K562 (cell line): ENCODE measurements around the gene ZNF829. TPM values are rescaled to one million over a fixed set of nuclear protein-coding genes. Genes with fewer than 3 reads are reported as not detected.

Experiments
- BACH1 ChIP-seq: fragments of 200-800 bp; sonication (Bioruptor generic); IDR thresholded peaks from 2 replicates; pipeline ENCODE4 v1.6.1; 2016; ENCODE audit warnings: missing genetic modification characterization, missing compliant biosample characterization
- BDP1 ChIP-seq: IDR thresholded peaks from 3 replicates; pipeline ENCODE4 v1.6.1; 2011; ENCODE audit not compliant: insufficient read length, insufficient read depth
- BRF1 ChIP-seq: IDR thresholded peaks from 3 replicates; pipeline ENCODE4 v1.6.1; 2011; ENCODE audit warnings: borderline replicate concordance, mild to moderate bottlenecking; ENCODE audit not compliant: insufficient read length; ENCODE audit errors: extremely low read depth
- ELF2 ChIP-seq: fragments of 250-450 bp; sonication (Bioruptor Pico); IDR thresholded peaks from 2 replicates; pipeline ENCODE4 v1.5.0; 2021; ENCODE audit warnings: mild to moderate bottlenecking
- ELF4 ChIP-seq: fragments of 450-650 bp; formaldehyde crosslinking; IDR thresholded peaks from 2 replicates; pipeline ENCODE4 v1.4.0; 2022; ENCODE audit warnings: missing genetic modification characterization
- NFE2L1 ChIP-seq: fragments of 450-650 bp; IDR thresholded peaks from 2 replicates; pipeline ENCODE4 v1.6.1; 2016; ENCODE audit warnings: missing genetic modification characterization, low read depth, mild to moderate bottlenecking, missing compliant biosample characterization, moderate library complexity, borderline replicate concordance
- ZBTB8A ChIP-seq: fragments of 450-650 bp; IDR thresholded peaks from 2 replicates; pipeline ENCODE4 v1.6.1; 2018; ENCODE audit warnings: mild to moderate bottlenecking, moderate library complexity; ENCODE audit not compliant: partially characterized antibody
- ZNF143 ChIP-seq: sonication (generic); formaldehyde crosslinking; IDR thresholded peaks from 2 replicates; pipeline ENCODE4 v1.9.0; 2022; ENCODE audit warnings: mild to moderate bottlenecking, missing genetic modification reagents
- ZNF174 ChIP-seq: fragments of 250-450 bp; sonication (Bioruptor Pico); IDR thresholded peaks from 2 replicates; pipeline ENCODE4 v1.4.0; 2020; ENCODE audit warnings: mild to moderate bottlenecking
- ZNF324 ChIP-seq: fragments of 250-450 bp; sonication (Bioruptor Pico); IDR thresholded peaks from 2 replicates; pipeline ENCODE4 v1.4.0; 2020; ENCODE audit warnings: mild to moderate bottlenecking
- ZNF507 ChIP-seq: conservative IDR thresholded peaks from 2 replicates; pipeline ENCODE4 v1.6.1; 2017; ENCODE audit warnings: missing genetic modification characterization, missing compliant biosample characterization
- ZNF764 ChIP-seq: fragments of 250-450 bp; sonication (Bioruptor Pico); IDR thresholded peaks from 2 replicates; pipeline ENCODE4 v1.4.0; 2020; ENCODE audit warnings: low read depth, mild to moderate bottlenecking, moderate library complexity
- polyA plus RNA-seq, 8 experiments: library from polyadenylated mRNA; depleted of rRNA in 4 of 8; stranded (reverse) in 5 of 8; unstranded in 3 of 8; fragments of >200 nt; fragmentation: Nextera tagmentation in 2 of 8; fragmentation: Illumina TruSeq in 1 of 8; extraction: Ambion mirVana in 2 of 8; extraction: Trizol in 1 of 8; gene quantifications; 2 replicates each; pipeline versions ENCODE4 v1.2.1 to v1.2.3, GENCODE V29; 2011 to 2014; ENCODE audit warnings: inconsistent platforms in 1 of 8, missing spikeins in 1 of 8
- total RNA-seq, 7 experiments: library from RNA; depleted of rRNA in 6 of 7; stranded (reverse); fragments of >200 nt in 6 of 7; fragmentation: Illumina TruSeq in 2 of 7; extraction: Trizol in 2 of 7; gene quantifications; 2 replicates each; pipeline versions ENCODE4 v1.2.1 to v1.2.3, GENCODE V29; 2011 to 2021; ENCODE audit warnings: low replicate concordance in 1 of 7
- TF ChIP-seq, protein P1 (sequence below): fragments of 450-650 bp; IDR thresholded peaks from 2 replicates; pipeline ENCODE4 v1.7.0; 2016; ENCODE audit warnings: borderline replicate concordance
- TF ChIP-seq, protein P2 (sequence below): fragments of 250-450 bp; sonication (Bioruptor Pico); IDR thresholded peaks from 2 replicates; pipeline ENCODE4 v1.4.0; 2020; ENCODE audit warnings: mild to moderate bottlenecking, moderate library complexity
- TF ChIP-seq, protein P3 (sequence below), 3 experiments: fragments of 200-800 bp in 1 of 3; fragments of 250-450 bp in 1 of 3; fragments of 450-650 bp in 1 of 3; sonication (Bioruptor Pico) in 1 of 3; sonication (Bioruptor generic) in 1 of 3; formaldehyde crosslinking in 1 of 3; IDR thresholded peaks; 2 replicates each; pipeline versions ENCODE4 v1.6.1 to v1.8.0; 2016 to 2022; ENCODE audit warnings: mild to moderate bottlenecking in 2 of 3, missing genetic modification characterization in 2 of 3, missing compliant biosample characterization in 1 of 3, moderate library complexity in 1 of 3
- TF ChIP-seq, protein P4 (sequence below): fragments of 450-650 bp; formaldehyde crosslinking; IDR thresholded peaks from 2 replicates; pipeline ENCODE4 v1.4.0; 2022; ENCODE audit warnings: missing genetic modification characterization

The ZNF829 gene
- total and polyA plus RNA-seq, 9 of the 15 experiments (the other 6 are each of a cell fraction or from before 2014, with no cell fraction given): 0.02 to 0.14 (median 0.06) TPM; not detected in 1

DNA sequence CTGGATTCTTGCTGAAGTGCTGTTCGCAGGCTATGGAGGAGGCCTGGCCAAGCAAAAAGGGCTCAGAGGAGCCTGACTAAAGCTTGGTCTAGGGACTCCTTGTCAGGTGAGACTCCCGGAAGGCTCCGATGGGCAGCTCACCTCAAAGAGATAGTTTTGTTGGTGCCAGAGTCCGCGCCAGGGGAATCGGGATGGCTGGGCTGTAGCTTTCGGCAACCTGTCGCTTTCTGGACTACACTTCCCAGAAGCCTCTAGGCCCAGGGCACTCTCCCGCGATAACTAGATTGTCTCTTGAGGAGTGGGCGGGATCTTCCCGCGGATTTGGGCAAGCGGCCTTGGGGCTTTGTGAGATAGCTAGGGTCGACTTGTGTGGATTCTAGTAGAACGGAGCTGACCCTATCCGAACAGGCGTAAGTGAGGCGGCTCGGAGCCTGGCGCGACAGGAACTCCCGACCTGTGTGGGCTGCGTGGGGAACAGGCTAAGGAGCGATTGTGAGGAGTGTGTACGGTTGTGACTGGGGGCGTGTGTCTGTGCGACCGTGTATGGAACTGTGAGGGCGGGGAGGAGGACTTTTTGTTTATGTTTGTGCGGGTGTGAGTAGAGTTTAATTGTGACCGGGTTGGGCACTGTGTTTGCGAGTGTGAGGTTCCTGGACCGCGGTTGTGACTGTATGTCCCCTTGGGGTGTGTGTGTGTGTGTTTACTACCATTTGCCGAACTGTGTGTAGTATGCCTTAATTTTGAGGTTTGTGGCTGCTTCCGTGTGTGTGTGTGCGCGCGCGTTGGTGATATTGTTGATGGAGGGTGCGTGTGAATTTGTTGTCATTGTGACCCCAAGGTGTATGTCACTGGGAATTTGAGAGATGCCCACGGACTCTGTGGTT, 65.3 kb downstream of the ZNF829 start, which contains the start of gene ZNF345 (continued):
- TF ChIP-seq, protein P1, sequence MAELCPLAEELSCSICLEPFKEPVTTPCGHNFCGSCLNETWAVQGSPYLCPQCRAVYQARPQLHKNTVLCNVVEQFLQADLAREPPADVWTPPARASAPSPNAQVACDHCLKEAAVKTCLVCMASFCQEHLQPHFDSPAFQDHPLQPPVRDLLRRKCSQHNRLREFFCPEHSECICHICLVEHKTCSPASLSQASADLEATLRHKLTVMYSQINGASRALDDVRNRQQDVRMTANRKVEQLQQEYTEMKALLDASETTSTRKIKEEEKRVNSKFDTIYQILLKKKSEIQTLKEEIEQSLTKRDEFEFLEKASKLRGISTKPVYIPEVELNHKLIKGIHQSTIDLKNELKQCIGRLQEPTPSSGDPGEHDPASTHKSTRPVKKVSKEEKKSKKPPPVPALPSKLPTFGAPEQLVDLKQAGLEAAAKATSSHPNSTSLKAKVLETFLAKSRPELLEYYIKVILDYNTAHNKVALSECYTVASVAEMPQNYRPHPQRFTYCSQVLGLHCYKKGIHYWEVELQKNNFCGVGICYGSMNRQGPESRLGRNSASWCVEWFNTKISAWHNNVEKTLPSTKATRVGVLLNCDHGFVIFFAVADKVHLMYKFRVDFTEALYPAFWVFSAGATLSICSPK: no peak
- no peak for TF ChIP-seq ZNF174 (CRISPR knock-in tag)
- no peak for TF ChIP-seq ZBTB8A
- no peak for TF ChIP-seq NFE2L1 (tag)
- TF ChIP-seq ZNF143 (CRISPR knock-in tag): peak; percentile 69
- peak; percentile 25; the same call in 1 of the 2 replicates for TF ChIP-seq ELF4
- no peak for TF ChIP-seq BACH1 (tag)
- TF ChIP-seq ZNF507 (tag): no peak
- TF ChIP-seq, protein P2, sequence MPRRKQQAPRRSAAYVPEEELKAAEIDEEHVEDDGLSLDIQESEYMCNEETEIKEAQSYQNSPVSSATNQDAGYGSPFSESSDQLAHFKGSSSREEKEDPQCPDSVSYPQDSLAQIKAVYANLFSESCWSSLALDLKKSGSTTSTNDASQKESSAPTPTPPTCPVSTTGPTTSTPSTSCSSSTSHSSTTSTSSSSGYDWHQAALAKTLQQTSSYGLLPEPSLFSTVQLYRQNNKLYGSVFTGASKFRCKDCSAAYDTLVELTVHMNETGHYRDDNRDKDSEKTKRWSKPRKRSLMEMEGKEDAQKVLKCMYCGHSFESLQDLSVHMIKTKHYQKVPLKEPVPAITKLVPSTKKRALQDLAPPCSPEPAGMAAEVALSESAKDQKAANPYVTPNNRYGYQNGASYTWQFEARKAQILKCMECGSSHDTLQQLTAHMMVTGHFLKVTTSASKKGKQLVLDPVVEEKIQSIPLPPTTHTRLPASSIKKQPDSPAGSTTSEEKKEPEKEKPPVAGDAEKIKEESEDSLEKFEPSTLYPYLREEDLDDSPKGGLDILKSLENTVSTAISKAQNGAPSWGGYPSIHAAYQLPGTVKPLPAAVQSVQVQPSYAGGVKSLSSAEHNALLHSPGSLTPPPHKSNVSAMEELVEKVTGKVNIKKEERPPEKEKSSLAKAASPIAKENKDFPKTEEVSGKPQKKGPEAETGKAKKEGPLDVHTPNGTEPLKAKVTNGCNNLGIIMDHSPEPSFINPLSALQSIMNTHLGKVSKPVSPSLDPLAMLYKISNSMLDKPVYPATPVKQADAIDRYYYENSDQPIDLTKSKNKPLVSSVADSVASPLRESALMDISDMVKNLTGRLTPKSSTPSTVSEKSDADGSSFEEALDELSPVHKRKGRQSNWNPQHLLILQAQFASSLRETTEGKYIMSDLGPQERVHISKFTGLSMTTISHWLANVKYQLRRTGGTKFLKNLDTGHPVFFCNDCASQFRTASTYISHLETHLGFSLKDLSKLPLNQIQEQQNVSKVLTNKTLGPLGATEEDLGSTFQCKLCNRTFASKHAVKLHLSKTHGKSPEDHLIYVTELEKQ (CRISPR knock-in tag): no peak
- TF ChIP-seq, protein P3, sequence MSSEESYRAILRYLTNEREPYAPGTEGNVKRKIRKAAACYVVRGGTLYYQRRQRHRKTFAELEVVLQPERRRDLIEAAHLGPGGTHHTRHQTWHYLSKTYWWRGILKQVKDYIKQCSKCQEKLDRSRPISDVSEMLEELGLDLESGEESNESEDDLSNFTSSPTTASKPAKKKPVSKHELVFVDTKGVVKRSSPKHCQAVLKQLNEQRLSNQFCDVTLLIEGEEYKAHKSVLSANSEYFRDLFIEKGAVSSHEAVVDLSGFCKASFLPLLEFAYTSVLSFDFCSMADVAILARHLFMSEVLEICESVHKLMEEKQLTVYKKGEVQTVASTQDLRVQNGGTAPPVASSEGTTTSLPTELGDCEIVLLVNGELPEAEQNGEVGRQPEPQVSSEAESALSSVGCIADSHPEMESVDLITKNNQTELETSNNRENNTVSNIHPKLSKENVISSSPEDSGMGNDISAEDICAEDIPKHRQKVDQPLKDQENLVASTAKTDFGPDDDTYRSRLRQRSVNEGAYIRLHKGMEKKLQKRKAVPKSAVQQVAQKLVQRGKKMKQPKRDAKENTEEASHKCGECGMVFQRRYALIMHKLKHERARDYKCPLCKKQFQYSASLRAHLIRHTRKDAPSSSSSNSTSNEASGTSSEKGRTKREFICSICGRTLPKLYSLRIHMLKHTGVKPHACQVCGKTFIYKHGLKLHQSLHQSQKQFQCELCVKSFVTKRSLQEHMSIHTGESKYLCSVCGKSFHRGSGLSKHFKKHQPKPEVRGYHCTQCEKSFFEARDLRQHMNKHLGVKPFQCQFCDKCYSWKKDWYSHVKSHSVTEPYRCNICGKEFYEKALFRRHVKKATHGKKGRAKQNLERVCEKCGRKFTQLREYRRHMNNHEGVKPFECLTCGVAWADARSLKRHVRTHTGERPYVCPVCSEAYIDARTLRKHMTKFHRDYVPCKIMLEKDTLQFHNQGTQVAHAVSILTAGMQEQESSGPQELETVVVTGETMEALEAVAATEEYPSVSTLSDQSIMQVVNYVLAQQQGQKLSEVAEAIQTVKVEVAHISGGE (CRISPR knock-in tag; IDR thresholded peaks at IDR 0.05): peak in 1 of 3 experiments; percentile 67; a peak in 1 of 6 replicates
- TF ChIP-seq, protein P4, sequence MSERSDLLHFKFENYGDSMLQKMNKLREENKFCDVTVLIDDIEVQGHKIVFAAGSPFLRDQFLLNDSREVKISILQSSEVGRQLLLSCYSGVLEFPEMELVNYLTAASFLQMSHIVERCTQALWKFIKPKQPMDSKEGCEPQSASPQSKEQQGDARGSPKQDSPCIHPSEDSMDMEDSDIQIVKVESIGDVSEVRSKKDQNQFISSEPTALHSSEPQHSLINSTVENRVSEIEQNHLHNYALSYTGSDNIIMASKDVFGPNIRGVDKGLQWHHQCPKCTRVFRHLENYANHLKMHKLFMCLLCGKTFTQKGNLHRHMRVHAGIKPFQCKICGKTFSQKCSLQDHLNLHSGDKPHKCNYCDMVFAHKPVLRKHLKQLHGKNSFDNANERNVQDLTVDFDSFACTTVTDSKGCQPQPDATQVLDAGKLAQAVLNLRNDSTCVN: 0 out of 2 replicates have a peak, but pooled peaks have one; percentile 21
- no peak for TF ChIP-seq BRF1
- no peak for TF ChIP-seq ZNF764
- TF ChIP-seq BDP1: no peak
- no peak for TF ChIP-seq ZNF324
- TF ChIP-seq ELF2 (CRISPR knock-in tag): no peak
